ENCODE measurements around the gene COA1.
"Not testable (repeated sequence)": the region's sequence is repeated elsewhere in the genome, so short reads cannot be mapped to it uniquely, and the experiment has no call there.

COA1 gene

GRCh38 chr7:43727494-43727893, 1.8 kb downstream of the COA1 start:
- H3K4me1 ChIP-seq (ENCODE audit: control insufficient read depth in 1 of 2, insufficient read depth in 2 of 2, low read length in 2 of 2), result peaks cover 21 to 23% of the 10 kb centered on the region in 2 donors
- no peak overlapping the region for H3K27ac ChIP-seq (ENCODE audit: low read depth, low read length)
- H3K9me3 ChIP-seq (ENCODE audit: control insufficient read depth in 1 of 2, low read length in 2 of 2), result no peaks in the 10 kb centered on the region
- no peak overlapping the region for H3K4me3 ChIP-seq (ENCODE audit: low read depth in 1 of 2, low read length in 2 of 2)
- H3K36me3 ChIP-seq (ENCODE audit: control insufficient read depth in 1 of 2, insufficient read depth in 2 of 2, low read length in 2 of 2), result no peaks in the 10 kb centered on the region
- no peaks in the 10 kb centered on the region for H3K27me3 ChIP-seq (ENCODE audit: control insufficient read depth in 1 of 2, insufficient read depth in 2 of 2, low read length in 2 of 2)
- H3K9ac ChIP-seq (ENCODE audit: low read depth in 1 of 2, low read length in 2 of 2), result no peak overlapping the region

- Histone ChIP-seq H3K4me3 (ENCODE audit: low read depth in 1 of 2, low read length in 2 of 2) (no peak overlapping the region), H3K27me3 (ENCODE audit: control insufficient read depth in 1 of 2, insufficient read depth in 2 of 2, low read length in 2 of 2) (no peaks in the 10 kb centered on the region), H3K4me1 (ENCODE audit: control insufficient read depth in 1 of 2, insufficient read depth in 2 of 2, low read length in 2 of 2) (peaks cover 21 to 23% of the 10 kb centered on the region in 2 donors), H3K27ac (ENCODE audit: low read depth, low read length) (no peak overlapping the region), H3K9ac (ENCODE audit: low read depth in 1 of 2, low read length in 2 of 2) (no peak overlapping the region), H3K36me3 (ENCODE audit: control insufficient read depth in 1 of 2, insufficient read depth in 2 of 2, low read length in 2 of 2) (no peaks in the 10 kb centered on the region), H3K9me3 (ENCODE audit: control insufficient read depth in 1 of 2, low read length in 2 of 2) (no peaks in the 10 kb centered on the region)
Observed at GRCh38 chr7:43727003-43727402, 2.3 kb downstream of the COA1 start.

GRCh38 chr7:43726466-43726865, 2.9 kb downstream of the COA1 start:
- no peaks in the 10 kb centered on the region for H3K9me3 ChIP-seq (ENCODE audit: control insufficient read depth in 1 of 2, low read length in 2 of 2)
- H3K27me3 ChIP-seq (ENCODE audit: control insufficient read depth in 1 of 2, insufficient read depth in 2 of 2, low read length in 2 of 2), result no peaks in the 10 kb centered on the region
- H3K9ac ChIP-seq (ENCODE audit: low read depth in 1 of 2, low read length in 2 of 2), result no peak overlapping the region
- peaks cover 21 to 23% of the 10 kb centered on the region in 2 donors for H3K4me1 ChIP-seq (ENCODE audit: control insufficient read depth in 1 of 2, insufficient read depth in 2 of 2, low read length in 2 of 2)
- H3K4me3 ChIP-seq (ENCODE audit: low read depth in 1 of 2, low read length in 2 of 2), result no peak overlapping the region
- H3K27ac ChIP-seq (ENCODE audit: low read depth, low read length), result no peak overlapping the region
- H3K36me3 ChIP-seq (ENCODE audit: control insufficient read depth in 1 of 2, insufficient read depth in 2 of 2, low read length in 2 of 2), result no peaks in the 10 kb centered on the region

- no peaks in the 10 kb centered on the region for H3K36me3 ChIP-seq (ENCODE audit: control insufficient read depth in 1 of 2, insufficient read depth in 2 of 2, low read length in 2 of 2)
- H3K9me3 ChIP-seq (ENCODE audit: control insufficient read depth in 1 of 2, low read length in 2 of 2), result no peaks in the 10 kb centered on the region
- no peak overlapping the region for H3K4me3 ChIP-seq (ENCODE audit: low read depth in 1 of 2, low read length in 2 of 2)
- peaks cover 21 to 23% of the 10 kb centered on the region in 2 donors for H3K4me1 ChIP-seq (ENCODE audit: control insufficient read depth in 1 of 2, insufficient read depth in 2 of 2, low read length in 2 of 2)
- H3K9ac ChIP-seq (ENCODE audit: low read depth in 1 of 2, low read length in 2 of 2), result no peak overlapping the region
- H3K27ac ChIP-seq (ENCODE audit: low read depth, low read length), result no peak overlapping the region
- no peaks in the 10 kb centered on the region for H3K27me3 ChIP-seq (ENCODE audit: control insufficient read depth in 1 of 2, insufficient read depth in 2 of 2, low read length in 2 of 2)
Observed at GRCh38 chr7:43725251-43725650, 4.1 kb downstream of the COA1 start.

GRCh38 chr7:43723007-43723341, 6.3 kb downstream of the COA1 start:
- H3K4me3 ChIP-seq (ENCODE audit: low read depth in 1 of 2, low read length in 2 of 2), result no peak overlapping the region
- no peak overlapping the region for H3K27ac ChIP-seq (ENCODE audit: low read depth, low read length)
- no peak overlapping the region for H3K9ac ChIP-seq (ENCODE audit: low read depth in 1 of 2, low read length in 2 of 2)
- no peaks in the 10 kb centered on the region for H3K9me3 ChIP-seq (ENCODE audit: control insufficient read depth in 1 of 2, low read length in 2 of 2)
- no peaks in the 10 kb centered on the region for H3K27me3 ChIP-seq (ENCODE audit: control insufficient read depth in 1 of 2, insufficient read depth in 2 of 2, low read length in 2 of 2)
- peaks cover 9 to 11% of the 10 kb centered on the region in 2 donors for H3K4me1 ChIP-seq (ENCODE audit: control insufficient read depth in 1 of 2, insufficient read depth in 2 of 2, low read length in 2 of 2)
- H3K36me3 ChIP-seq (ENCODE audit: control insufficient read depth in 1 of 2, insufficient read depth in 2 of 2, low read length in 2 of 2), result no peaks in the 10 kb centered on the region

- Histone ChIP-seq H3K9ac (ENCODE audit: low read depth in 1 of 2, low read length in 2 of 2) (no peak overlapping the region), H3K9me3 (ENCODE audit: control insufficient read depth in 1 of 2, low read length in 2 of 2) (no peaks in the 10 kb centered on the region), H3K4me1 (ENCODE audit: control insufficient read depth in 1 of 2, insufficient read depth in 2 of 2, low read length in 2 of 2) (peaks cover 9 to 11% of the 10 kb centered on the region in 2 donors), H3K27ac (ENCODE audit: low read depth, low read length) (no peak overlapping the region), H3K36me3 (ENCODE audit: control insufficient read depth in 1 of 2, insufficient read depth in 2 of 2, low read length in 2 of 2) (no peaks in the 10 kb centered on the region), H3K4me3 (ENCODE audit: low read depth in 1 of 2, low read length in 2 of 2) (no peak overlapping the region), H3K27me3 (ENCODE audit: control insufficient read depth in 1 of 2, insufficient read depth in 2 of 2, low read length in 2 of 2) (no peaks in the 10 kb centered on the region)
Observed at GRCh38 chr7:43721193-43721806, 8.0 kb downstream of the COA1 start.

- no peaks in the 10 kb centered on the region for H3K9me3 ChIP-seq (ENCODE audit: control insufficient read depth in 1 of 2, low read length in 2 of 2)
- no peaks in the 10 kb centered on the region for H3K4me1 ChIP-seq (ENCODE audit: control insufficient read depth in 1 of 2, insufficient read depth in 2 of 2, low read length in 2 of 2)
- no peaks in the 10 kb centered on the region for H3K27me3 ChIP-seq (ENCODE audit: control insufficient read depth in 1 of 2, insufficient read depth in 2 of 2, low read length in 2 of 2)
- no peak overlapping the region for H3K4me3 ChIP-seq (ENCODE audit: low read depth in 1 of 2, low read length in 2 of 2)
- no peak overlapping the region for H3K9ac ChIP-seq (ENCODE audit: low read depth in 1 of 2, low read length in 2 of 2)
- no peaks in the 10 kb centered on the region for H3K36me3 ChIP-seq (ENCODE audit: control insufficient read depth in 1 of 2, insufficient read depth in 2 of 2, low read length in 2 of 2)
- no peak overlapping the region for H3K27ac ChIP-seq (ENCODE audit: low read depth, low read length)
Observed at GRCh38 chr7:43716598-43716997, 12.7 kb downstream of the COA1 start.

- H3K4me1 ChIP-seq (ENCODE audit: control insufficient read depth in 1 of 2, insufficient read depth in 2 of 2, low read length in 2 of 2); H3K36me3 ChIP-seq (ENCODE audit: control insufficient read depth in 1 of 2, insufficient read depth in 2 of 2, low read length in 2 of 2): not testable (repeated sequence)
Observed at GRCh38 chr7:43715966-43716365, 13.4 kb downstream of the COA1 start.

GRCh38 chr7:43711503-43711902, 17.8 kb downstream of the COA1 start:
- Histone ChIP-seq H3K4me3 (ENCODE audit: low read depth in 1 of 2, low read length in 2 of 2) (no peak overlapping the region), H3K27ac (ENCODE audit: low read depth, low read length) (no peak overlapping the region), H3K36me3 (ENCODE audit: control insufficient read depth in 1 of 2, insufficient read depth in 2 of 2, low read length in 2 of 2) (no peaks in the 10 kb centered on the region)

More at GRCh38 chr7:43715966-43716365, 13.4 kb downstream of the COA1 start:
- not testable (repeated sequence) for H3K9ac ChIP-seq (ENCODE audit: low read depth in 1 of 2, low read length in 2 of 2); H3K9me3 ChIP-seq (ENCODE audit: control insufficient read depth in 1 of 2, low read length in 2 of 2); H3K27me3 ChIP-seq (ENCODE audit: control insufficient read depth in 1 of 2, insufficient read depth in 2 of 2, low read length in 2 of 2); H3K27ac ChIP-seq (ENCODE audit: low read depth, low read length); H3K4me3 ChIP-seq (ENCODE audit: low read depth in 1 of 2, low read length in 2 of 2)

GRCh38 chr7:43708055-43708454, 21.3 kb downstream of the COA1 start:
- not testable (repeated sequence) for H3K27me3 ChIP-seq (ENCODE audit: control insufficient read depth in 1 of 2, insufficient read depth in 2 of 2, low read length in 2 of 2); H3K4me1 ChIP-seq (ENCODE audit: control insufficient read depth in 1 of 2, insufficient read depth in 2 of 2, low read length in 2 of 2); H3K27ac ChIP-seq (ENCODE audit: low read depth, low read length); H3K9me3 ChIP-seq (ENCODE audit: control insufficient read depth in 1 of 2, low read length in 2 of 2); H3K4me3 ChIP-seq (ENCODE audit: low read depth in 1 of 2, low read length in 2 of 2); H3K36me3 ChIP-seq (ENCODE audit: control insufficient read depth in 1 of 2, insufficient read depth in 2 of 2, low read length in 2 of 2); H3K9ac ChIP-seq (ENCODE audit: low read depth in 1 of 2, low read length in 2 of 2)

More at GRCh38 chr7:43711503-43711902, 17.8 kb downstream of the COA1 start:
- no peak overlapping the region for H3K9ac ChIP-seq (ENCODE audit: low read depth in 1 of 2, low read length in 2 of 2)
- H3K9me3 ChIP-seq (ENCODE audit: control insufficient read depth in 1 of 2, low read length in 2 of 2), result no peaks in the 10 kb centered on the region
- no peaks in the 10 kb centered on the region for H3K27me3 ChIP-seq (ENCODE audit: control insufficient read depth in 1 of 2, insufficient read depth in 2 of 2, low read length in 2 of 2)
- H3K4me1 ChIP-seq (ENCODE audit: control insufficient read depth in 1 of 2, insufficient read depth in 2 of 2, low read length in 2 of 2), result no peaks in the 10 kb centered on the region

- Histone ChIP-seq H3K9me3 (ENCODE audit: control insufficient read depth in 1 of 2, low read length in 2 of 2) (no peaks in the 10 kb centered on the region), H3K4me3 (ENCODE audit: low read depth in 1 of 2, low read length in 2 of 2) (no peak overlapping the region), H3K27ac (ENCODE audit: low read depth, low read length) (no peak overlapping the region), H3K4me1 (ENCODE audit: control insufficient read depth in 1 of 2, insufficient read depth in 2 of 2, low read length in 2 of 2) (peaks cover 0 to 9% of the 10 kb centered on the region in 2 donors), H3K9ac (ENCODE audit: low read depth in 1 of 2, low read length in 2 of 2) (no peak overlapping the region), H3K36me3 (ENCODE audit: control insufficient read depth in 1 of 2, insufficient read depth in 2 of 2, low read length in 2 of 2) (peaks cover 0 to 5% of the 10 kb centered on the region in 2 donors), H3K27me3 (ENCODE audit: control insufficient read depth in 1 of 2, insufficient read depth in 2 of 2, low read length in 2 of 2) (no peaks in the 10 kb centered on the region)
Observed at GRCh38 chr7:43703573-43703972, 25.8 kb downstream of the COA1 start.

Measured in duodenal mucosa (tissue), 2 donors.